Large intestine (tissue), 3 donors: ENCODE measurements around the gene RNF214. TPM values are rescaled to one million over a fixed set of nuclear protein-coding genes. Genes with fewer than 3 reads are reported as not detected.
A peak's percentile ranks its signal among the peaks of the same experiment; 100 is the strongest.

ENCODE experiments used
- DNase-seq, 2 donors: peaks; one replicate each; pipeline versions ENCODE4 v3.0.0 to v3.0.0-alpha.2; 2013
- H3K27ac ChIP-seq: one replicate; pipeline ENCODE4 v1.5.1; 2013; ENCODE audit warnings: low read length
- H3K27me3 ChIP-seq: 2 replicates; pipeline ENCODE4 v1.6.1; 2013; ENCODE audit warnings: low read length; ENCODE audit not compliant: control insufficient read depth, insufficient read depth
- H3K36me3 ChIP-seq: 2 replicates; pipeline ENCODE4 v1.6.1; 2013; ENCODE audit warnings: low read length; ENCODE audit not compliant: control insufficient read depth, insufficient read depth
- H3K4me1 ChIP-seq: one replicate; pipeline ENCODE4 v1.6.1; 2013; ENCODE audit warnings: low read length; ENCODE audit not compliant: control insufficient read depth, insufficient read depth
- H3K4me3 ChIP-seq: one replicate; pipeline ENCODE4 v1.5.1; 2013; ENCODE audit warnings: low read length
- H3K9me3 ChIP-seq: one replicate; pipeline ENCODE4 v1.6.1; 2013; ENCODE audit warnings: mild to moderate bottlenecking, low read depth, low read length, moderate library complexity; ENCODE audit not compliant: control insufficient read depth
- WGBS: methylation state at CpG from one replicate; pipeline ENCODE4 v1.1.5; 2013; ENCODE audit warnings: low lambda C conversion rate; ENCODE audit not compliant: insufficient coverage; 5-methylcytosine and 5-hydroxymethylcytosine counted together
- polyA plus RNA-seq: library from polyadenylated mRNA; unstranded; fragments of 120-200 nt; gene quantifications from one replicate; pipeline ENCODE4 v1.2.1, GENCODE V29; 2013

Gene RNF214
- polyA plus RNA-seq, 1 donor: 20.2 TPM

GRCh38 chr11:117223741-117224689 is 8.5 kb upstream of the RNF214 start:
- no peak overlapping the region for H3K4me3 ChIP-seq
- WGBS: no CpG with 5 or more reads among the region's 17 CpGs
- H3K9me3 ChIP-seq: no peaks in the 10 kb centered on the region
- DNase-seq: no peak
- H3K36me3 ChIP-seq: peaks cover 65% of the 10 kb centered on the region
- H3K27me3 ChIP-seq: no peaks in the 10 kb centered on the region
- peaks cover 53% of the 10 kb centered on the region for H3K4me1 ChIP-seq
- peak overlapping the region; percentile 66 for H3K27ac ChIP-seq

GRCh38 chr11:117225553-117226170 is 6.8 kb upstream of the RNF214 start:
- Histone ChIP-seq H3K4me3 (no peak overlapping the region), H3K27ac (peak overlapping the region; percentile 66), H3K4me1 (peaks cover 40% of the 10 kb centered on the region), H3K27me3 (no peaks in the 10 kb centered on the region), H3K9me3 (no peaks in the 10 kb centered on the region), H3K36me3 (peaks cover 66% of the 10 kb centered on the region)
- WGBS: 92% methylated on average over 2 of the region's 9 CpGs
- no peak for DNase-seq

GRCh38 chr11:117226388-117227385 is 5.8 kb upstream of the RNF214 start:
- WGBS: no CpG with 5 or more reads among the region's 19 CpGs
- no peaks in the 10 kb centered on the region for H3K27me3 ChIP-seq
- H3K4me3 ChIP-seq: no peak overlapping the region
- peaks cover 61% of the 10 kb centered on the region for H3K36me3 ChIP-seq
- no peaks in the 10 kb centered on the region for H3K9me3 ChIP-seq
- DNase-seq: peak; percentile 68 to 73
- no peak overlapping the region for H3K27ac ChIP-seq
- peaks cover 34% of the 10 kb centered on the region for H3K4me1 ChIP-seq

GRCh38 chr11:117228091-117228490 is 4.4 kb upstream of the RNF214 start:
- no peak overlapping the region for H3K27ac ChIP-seq
- H3K4me1 ChIP-seq: peaks cover 27% of the 10 kb centered on the region
- WGBS: no CpG with 5 or more reads among the region's 11 CpGs
- H3K4me3 ChIP-seq: no peak overlapping the region
- H3K27me3 ChIP-seq: no peaks in the 10 kb centered on the region
- H3K36me3 ChIP-seq: peaks cover 52% of the 10 kb centered on the region
- no peaks in the 10 kb centered on the region for H3K9me3 ChIP-seq
- no peak for DNase-seq

- Histone ChIP-seq H3K36me3 (peaks cover 42% of the 10 kb centered on the region), H3K27me3 (no peaks in the 10 kb centered on the region), H3K9me3 (no peaks in the 10 kb centered on the region), H3K4me1 (peaks cover 19% of the 10 kb centered on the region), H3K27ac (no peak overlapping the region), H3K4me3 (no peak overlapping the region)
- no CpG with 5 or more reads among the region's 12 CpGs for WGBS
- DNase-seq: no peak
Observed at GRCh38 chr11:117229411-117229810, 3.1 kb upstream of the RNF214 start.

GRCh38 chr11:117229931-117230285 is 2.6 kb upstream of the RNF214 start:
- DNase-seq: no peak
- Histone ChIP-seq H3K27me3 (no peaks in the 10 kb centered on the region), H3K4me3 (no peak overlapping the region), H3K9me3 (no peaks in the 10 kb centered on the region), H3K27ac (no peak overlapping the region), H3K4me1 (peaks cover 16% of the 10 kb centered on the region), H3K36me3 (peaks cover 40% of the 10 kb centered on the region)
- WGBS: no CpG with 5 or more reads among the region's 5 CpGs

GRCh38 chr11:117230286-117230961 is 2.0 kb upstream of the RNF214 start:
- Histone ChIP-seq H3K36me3 (peaks cover 38% of the 10 kb centered on the region), H3K27me3 (no peaks in the 10 kb centered on the region), H3K9me3 (no peaks in the 10 kb centered on the region), H3K27ac (no peak overlapping the region), H3K4me3 (peak overlapping the region; percentile 95), H3K4me1 (peaks cover 12% of the 10 kb centered on the region)
- 100% methylated on average over 1 of the region's 12 CpGs for WGBS
- no peak for DNase-seq

- 20% methylated on average over 2 of the region's 14 CpGs for WGBS
Observed at GRCh38 chr11:117230999-117231841, 1.3 kb upstream of the RNF214 start.

GRCh38 chr11:117231842-117232091 is 704 bp upstream of the RNF214 start, which contains the start of gene PCSK7:
TSS of gene PCSK7 (minus strand) at chr11:117232073. CDS start at chr11:117229844, 2,229 bp downstream.
- no CpG with 5 or more reads among the region's 13 CpGs for WGBS
- Histone ChIP-seq H3K27ac (peak within 1 kb of the TSS; percentile 90), H3K9me3 (no peaks in the 10 kb centered on the region), H3K4me3 (peak within 1 kb of the TSS; percentile 95), H3K4me1 (peaks cover 8% of the 10 kb centered on the region), H3K36me3 (peaks cover 31% of the 10 kb centered on the region), H3K27me3 (no peaks in the 10 kb centered on the region)
- no peak for DNase-seq

More at GRCh38 chr11:117230999-117231841, 1.3 kb upstream of the RNF214 start:
- Histone ChIP-seq H3K27me3 (no peaks in the 10 kb centered on the region), H3K4me1 (peaks cover 8% of the 10 kb centered on the region), H3K9me3 (no peaks in the 10 kb centered on the region), H3K36me3 (peaks cover 33% of the 10 kb centered on the region), H3K27ac (peak overlapping the region; percentile 59), H3K4me3 (peak overlapping the region; percentile 95)
- peak in 1 of 2 donors; percentile 22 for DNase-seq
